Measurements from ENCODE around the gene NUTF2. TPM values are rescaled to one million over a fixed set of nuclear protein-coding genes. Genes with fewer than 3 reads are reported as not detected.

NUTF2 gene
- total and polyA plus RNA-seq, 10 of the 15 experiments (the other 5 are each of a cell fraction or from before 2014, with no cell fraction given) = 116 to 342 (median 202) TPM

GRCh38 chr16:67842509-67843342, 4.0 kb upstream of the NUTF2 start (continued):
- TF ChIP-seq MYB (IDR thresholded peaks at IDR 0.05; ENCODE audit: borderline replicate concordance, low read depth, low read length) = no peak
- no peak for TF ChIP-seq ZZZ3 (IDR thresholded peaks at IDR 0.05; ENCODE audit: control insufficient read depth, insufficient read length, low read depth)
- no peak for TF ChIP-seq STAT3 (IDR thresholded peaks at IDR 0.05; ENCODE audit: low read depth, low read length)
- TF ChIP-seq BCL11A (IDR thresholded peaks at IDR 0.05; ENCODE audit: low read depth, low read length) = no peak
- no peak for TF ChIP-seq LARP7 (IDR thresholded peaks at IDR 0.05)
- TF ChIP-seq SMAD1 (IDR thresholded peaks at IDR 0.05; ENCODE audit: low read depth, partially characterized antibody) = no peak
- TF ChIP-seq EED (IDR thresholded peaks at IDR 0.05; ENCODE audit: low read depth) = peak; percentile 10; the same call in 1 of the 2 replicates
- no peak for TF ChIP-seq ZBTB4 (CRISPR knock-in tag; IDR thresholded peaks at IDR 0.05)
- TF ChIP-seq, protein P1, sequence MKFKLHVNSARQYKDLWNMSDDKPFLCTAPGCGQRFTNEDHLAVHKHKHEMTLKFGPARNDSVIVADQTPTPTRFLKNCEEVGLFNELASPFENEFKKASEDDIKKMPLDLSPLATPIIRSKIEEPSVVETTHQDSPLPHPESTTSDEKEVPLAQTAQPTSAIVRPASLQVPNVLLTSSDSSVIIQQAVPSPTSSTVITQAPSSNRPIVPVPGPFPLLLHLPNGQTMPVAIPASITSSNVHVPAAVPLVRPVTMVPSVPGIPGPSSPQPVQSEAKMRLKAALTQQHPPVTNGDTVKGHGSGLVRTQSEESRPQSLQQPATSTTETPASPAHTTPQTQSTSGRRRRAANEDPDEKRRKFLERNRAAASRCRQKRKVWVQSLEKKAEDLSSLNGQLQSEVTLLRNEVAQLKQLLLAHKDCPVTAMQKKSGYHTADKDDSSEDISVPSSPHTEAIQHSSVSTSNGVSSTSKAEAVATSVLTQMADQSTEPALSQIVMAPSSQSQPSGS (IDR thresholded peaks at IDR 0.05; ENCODE audit: low read length) = no peak

Measured in GM12878 (cell line).